Suprapubic skin (tissue), 4 donors: ENCODE results near the gene MRNIP. TPM values are rescaled to one million over a fixed set of nuclear protein-coding genes. Genes with fewer than 3 reads are reported as not detected.

Source experiments
- DNase-seq, 2 donors: peaks; one replicate each; pipeline ENCODE4 v3.0.0-alpha.2; 2019; ENCODE audit warnings: low spot score in 2 of 2
- H3K27ac ChIP-seq: fragments of 200-600 bp; sonication (generic); one replicate; pipeline ENCODE4 v1.5.1; 2019
- H3K27me3 ChIP-seq: fragments of 200-600 bp; sonication (generic); one replicate; pipeline ENCODE4 v1.5.1; 2019
- H3K36me3 ChIP-seq: fragments of 200-600 bp; sonication (generic); one replicate; pipeline ENCODE4 v1.5.1; 2019
- H3K4me1 ChIP-seq: fragments of 200-600 bp; sonication (generic); one replicate; pipeline ENCODE4 v1.5.1; 2019
- H3K4me3 ChIP-seq: fragments of 200-600 bp; sonication (generic); one replicate; pipeline ENCODE4 v1.5.1; 2019; ENCODE audit warnings: mild to moderate bottlenecking
- H3K9me3 ChIP-seq: fragments of 200-600 bp; sonication (generic); one replicate; pipeline ENCODE4 v1.5.1; 2019
- CTCF ChIP-seq, 2 donors: fragments of 200-600 bp in 1 of 2; fragments of 450-650 bp in 1 of 2; sonication (generic) in 1 of 2; IDR thresholded peaks; one replicate each; pipeline ENCODE4 v1.5.1; 2016 to 2019; ENCODE audit warnings: antibody characterized with exemption in 2 of 2, mild to moderate bottlenecking in 1 of 2, moderate library complexity in 1 of 2
- EP300 ChIP-seq: sonication (generic); formaldehyde crosslinking; IDR thresholded peaks from one replicate; pipeline ENCODE4 v1.6.1; 2017; ENCODE audit warnings: antibody characterized with exemption
- POLR2A ChIP-seq, 2 donors: fragments of 450-650 bp; IDR thresholded peaks; one replicate each; pipeline ENCODE4 v1.6.1; 2017; ENCODE audit warnings: antibody characterized with exemption in 2 of 2, mild to moderate bottlenecking in 2 of 2, moderate library complexity in 2 of 2
- POLR2AphosphoS5 ChIP-seq, 3 donors: sonication (generic); formaldehyde crosslinking; IDR thresholded peaks; one replicate each; pipeline ENCODE4 v1.6.1; 2017; ENCODE audit warnings: antibody characterized with exemption in 3 of 3
- WGBS: methylation state at CpG from one replicate; pipeline ENCODE4 v1.1.5; 2018; 5-methylcytosine and 5-hydroxymethylcytosine counted together
- total RNA-seq, 4 donors: library from RNA; depleted of rRNA; stranded (reverse); fragments of >200 nt; gene quantifications; one replicate each; pipeline ENCODE4 v1.1.0, GENCODE V29; 2016

MRNIP gene
- total RNA-seq, 4 donors from 2014 or later: 11.6 to 102 (median 22.6) TPM

GRCh38 chr5:179812135-179812825 is 46.3 kb downstream of the MRNIP start:
- Histone ChIP-seq H3K27me3 (no peaks in the 10 kb centered on the region), H3K4me3 (no peak overlapping the region), H3K36me3 (peaks cover 4% of the 10 kb centered on the region), H3K9me3 (no peaks in the 10 kb centered on the region), H3K4me1 (peaks cover 19% of the 10 kb centered on the region), H3K27ac (no peak overlapping the region)
- no peak for DNase-seq
- TF ChIP-seq EP300 (no peak), POLR2A (IDR thresholded peaks at IDR 0.05) (no peak), CTCF (IDR thresholded peaks at IDR 0.05) (no peak), POLR2AphosphoS5 (IDR thresholded peaks at IDR 0.05) (no peak)
- 82% methylated on average over 18 of the region's 27 CpGs for WGBS

GRCh38 chr5:179806250-179807048 is 52.2 kb downstream of the MRNIP start, which contains the start of gene MGAT4B:
TSS of gene MGAT4B (minus strand) at chr5:179806866. CDS start at chr5:179806583, 283 bp downstream.
- DNase-seq: peak; percentile 77 to 83

GRCh38 chr5:179805529-179806249 is 52.9 kb downstream of the MRNIP start:
- TF ChIP-seq EP300 (no peak), POLR2AphosphoS5 (IDR thresholded peaks at IDR 0.05) (peak in 1 of 3 donors; percentile 3), CTCF (IDR thresholded peaks at IDR 0.05) (no peak)
- WGBS: no CpG with 5 or more reads among the region's 65 CpGs
- H3K9me3 ChIP-seq: no peaks in the 10 kb centered on the region
- H3K36me3 ChIP-seq: peaks cover 6% of the 10 kb centered on the region
- H3K4me1 ChIP-seq: peaks cover 54% of the 10 kb centered on the region
- H3K4me3 ChIP-seq: peak overlapping the region; percentile 96
- peak overlapping the region; percentile 95 for H3K27ac ChIP-seq
- DNase-seq: peak; percentile 68 to 80
- H3K27me3 ChIP-seq: no peaks in the 10 kb centered on the region

More at GRCh38 chr5:179806250-179807048, 52.2 kb downstream of the MRNIP start, which contains the start of gene MGAT4B:
- peak within 1 kb of the TSS; percentile 95 for H3K27ac ChIP-seq
- H3K9me3 ChIP-seq: no peaks in the 10 kb centered on the region
- no peaks in the 10 kb centered on the region for H3K36me3 ChIP-seq
- 0% methylated on average over 1 of the region's 108 CpGs for WGBS
- peak within 1 kb of the TSS; percentile 96 for H3K4me3 ChIP-seq
- no peaks in the 10 kb centered on the region for H3K27me3 ChIP-seq
- peaks cover 53% of the 10 kb centered on the region for H3K4me1 ChIP-seq
- TF ChIP-seq EP300: no peak
- TF ChIP-seq POLR2AphosphoS5 (IDR thresholded peaks at IDR 0.05): no peak
- TF ChIP-seq CTCF (IDR thresholded peaks at IDR 0.05): no peak
- TF ChIP-seq POLR2A (IDR thresholded peaks at IDR 0.05): no peak

GRCh38 chr5:179805070-179805528 is 53.5 kb downstream of the MRNIP start:
- Histone ChIP-seq H3K4me1 (peaks cover 54% of the 10 kb centered on the region), H3K4me3 (peak overlapping the region; percentile 96), H3K9me3 (no peaks in the 10 kb centered on the region), H3K36me3 (peaks cover 12% of the 10 kb centered on the region), H3K27ac (peak overlapping the region; percentile 95), H3K27me3 (no peaks in the 10 kb centered on the region)
- WGBS: no CpG with 5 or more reads among the region's 9 CpGs
- DNase-seq: peak in 1 of 2 donors; percentile 71
- no peak for TF ChIP-seq CTCF (IDR thresholded peaks at IDR 0.05)
- TF ChIP-seq POLR2AphosphoS5 (IDR thresholded peaks at IDR 0.05): no peak
- no peak for TF ChIP-seq EP300
- TF ChIP-seq POLR2A (IDR thresholded peaks at IDR 0.05): no peak
